IMR-90 (cell line): ENCODE measurements around the gene POLD3. TPM values are rescaled to one million over a fixed set of nuclear protein-coding genes. Genes with fewer than 3 reads are reported as not detected.
A peak's percentile ranks its signal among the peaks of the same experiment; 100 is the strongest.

Experiments
- ATAC-seq: fragments of 200-7000 bp; cut with Tn5 transposase; 2 replicates; pipeline ENCODE4 v1.9.1; 2020; ENCODE audit warnings: low read depth, mild to moderate bottlenecking, moderate library complexity
- BruUV-seq: library from RNA; stranded (reverse); fragments of 400-500 nt; replicated peaks from 2 replicates; lab custom pipeline; 2021; lab: Mats Ljungman, UMichigan
- CTCF ChIA-PET: fragments of 300-600 bp; formaldehyde crosslinking; extraction: SDS; loops from one replicate; lab custom pipeline; 2021; ENCODE audit warnings: antibody characterized with exemption; lab: Yijun Ruan, JAX
- POLR2A ChIA-PET: fragments of 300-600 bp; sonication (Branson Sonifier 250); formaldehyde crosslinking; loops from one replicate; lab custom pipeline; 2022; ENCODE audit warnings: antibody characterized with exemption; ENCODE audit not compliant: unreplicated experiment; lab: Charles Lee
- DNase-seq: peaks from one replicate; pipeline ENCODE4 v3.0.0; 2013
- H2AFZ ChIP-seq: replicated peaks from 2 replicates; pipeline ENCODE3; 2013; ENCODE audit warnings: low read length, mild to moderate bottlenecking; ENCODE audit not compliant: poor library complexity
- H2AK5ac ChIP-seq: 2 replicates; pipeline ENCODE4 v1.6.1; 2013; ENCODE audit warnings: low read depth, low read length, inconsistent platforms
- H2AK9ac ChIP-seq: replicated peaks from 2 replicates; pipeline ENCODE3; 2013; ENCODE audit warnings: mild to moderate bottlenecking, low read depth, low read length, moderate library complexity; ENCODE audit not compliant: poor library complexity
- H2BK120ac ChIP-seq: 2 replicates; pipeline ENCODE4 v1.6.1; 2013; ENCODE audit warnings: low read depth, low read length, inconsistent platforms
- H2BK15ac ChIP-seq: 3 replicates; pipeline ENCODE4 v1.6.1; 2013; ENCODE audit warnings: low read depth, low read length, inconsistent platforms
- H2BK20ac ChIP-seq: 2 replicates; pipeline ENCODE4 v1.6.1; 2013; ENCODE audit warnings: low read depth, mild to moderate bottlenecking, inconsistent platforms, low read length, moderate library complexity
- H2BK5ac ChIP-seq: 2 replicates; pipeline ENCODE4 v1.6.1; 2013; ENCODE audit warnings: mild to moderate bottlenecking, low read depth, low read length, inconsistent platforms; ENCODE audit not compliant: poor library complexity, severe bottlenecking
- H3K14ac ChIP-seq: replicated peaks from 2 replicates; pipeline ENCODE4 v1.6.1; 2013; ENCODE audit warnings: low read depth, low read length, inconsistent platforms
- H3K18ac ChIP-seq: 2 replicates; pipeline ENCODE4 v1.6.1; 2013; ENCODE audit warnings: low read depth, low read length, control low read depth
- H3K23ac ChIP-seq: 2 replicates; pipeline ENCODE4 v1.6.1; 2013; ENCODE audit warnings: low read depth, low read length, inconsistent platforms
- H3K27ac ChIP-seq: 2 replicates; pipeline ENCODE4 v1.5.1; 2013; ENCODE audit warnings: mild to moderate bottlenecking, control low read depth, low read length; ENCODE audit not compliant: insufficient read depth
- H3K27me3 ChIP-seq: 2 replicates; pipeline ENCODE4 v1.6.1; 2013; ENCODE audit warnings: low read length; ENCODE audit not compliant: control insufficient read depth, insufficient read depth
- H3K36me3 ChIP-seq: 2 replicates; pipeline ENCODE4 v1.6.1; 2013; ENCODE audit warnings: low read length, mixed read lengths; ENCODE audit not compliant: control insufficient read depth, insufficient read depth
- H3K4ac ChIP-seq: 2 replicates; pipeline ENCODE4 v1.6.1; 2013; ENCODE audit warnings: low read depth, low read length, inconsistent platforms
- H3K4me1 ChIP-seq: 2 replicates; pipeline ENCODE4 v1.6.1; 2013; ENCODE audit warnings: low read length, mixed read lengths; ENCODE audit not compliant: control insufficient read depth, insufficient read depth
- H3K4me2 ChIP-seq: 2 replicates; pipeline ENCODE4 v1.6.1; 2013; ENCODE audit warnings: low read depth, mild to moderate bottlenecking, control low read depth, low read length, moderate library complexity
- H3K4me3 ChIP-seq: 2 replicates; pipeline ENCODE4 v1.5.1; 2013; ENCODE audit warnings: low read depth, mild to moderate bottlenecking, control low read depth, low read length, moderate library complexity; ENCODE audit not compliant: insufficient read depth
- H3K56ac ChIP-seq: 2 replicates; pipeline ENCODE4 v1.6.1; 2013; ENCODE audit warnings: low read length, inconsistent platforms; ENCODE audit not compliant: insufficient read depth; ENCODE audit errors: extremely low read depth
- H3K79me1 ChIP-seq, 2 experiments: 2 replicates each; pipeline ENCODE4 v1.6.1; 2013; ENCODE audit warnings: low read length in 2 of 2, inconsistent platforms in 1 of 2, low read depth in 1 of 2
- H3K9ac ChIP-seq: 2 replicates; pipeline ENCODE4 v1.6.1; 2013; ENCODE audit warnings: low read depth, low read length, control low read depth
- H3K9me1 ChIP-seq: 2 replicates; pipeline ENCODE4 v1.6.1; 2013; ENCODE audit warnings: low read length, inconsistent platforms; ENCODE audit not compliant: insufficient read depth
- H3K9me3 ChIP-seq: 2 replicates; pipeline ENCODE4 v1.6.1; 2013; ENCODE audit warnings: low read length; ENCODE audit not compliant: control insufficient read depth, insufficient read depth
- H4K20me1 ChIP-seq: 2 replicates; pipeline ENCODE4 v1.6.1; 2013; ENCODE audit warnings: low read length, inconsistent platforms; ENCODE audit not compliant: insufficient read depth
- H4K5ac ChIP-seq: 2 replicates; pipeline ENCODE4 v1.6.1; 2013; ENCODE audit warnings: mild to moderate bottlenecking, low read depth, low read length, control low read depth
- H4K8ac ChIP-seq, 2 experiments: 2 replicates each; pipeline ENCODE4 v1.6.1; 2013; ENCODE audit warnings: low read depth in 2 of 2, low read length in 2 of 2, control low read depth in 1 of 2, inconsistent platforms in 1 of 2
- H4K91ac ChIP-seq: 2 replicates; pipeline ENCODE4 v1.6.1; 2013; ENCODE audit warnings: low read depth, low read length, inconsistent platforms; ENCODE audit not compliant: insufficient read depth
- CHD1 ChIP-seq: IDR thresholded peaks from 2 replicates; pipeline ENCODE4 v1.6.1; 2012; ENCODE audit warnings: low read depth, low read length, improper control_type of control experiment
- WGBS, 2 experiments: methylation state at CpG; one replicate each; pipeline versions ENCODE4 v1.1.5 to v1.1.7; 2013; ENCODE audit warnings: missing lambda C conversion rate in 2 of 2; ENCODE audit not compliant: insufficient read length in 1 of 2; ENCODE audit errors: extremely low coverage in 2 of 2; 5-methylcytosine and 5-hydroxymethylcytosine counted together
- dilution Hi-C: fragments of 300-500 bp; cut with HindIII; formaldehyde crosslinking; loops from one replicate; pipeline ENCODE4 v1.14.3; 2018; ENCODE audit warnings: low sequenced_read_pairs; ENCODE audit not compliant: unreplicated experiment
- in situ Hi-C: fragments of 300-500 bp; cut with MboI; formaldehyde crosslinking; loops from 3 replicates; pipeline ENCODE4 v1.14.3; 2019; ENCODE audit warnings: low sequenced_read_pairs, inconsistent platforms, mixed read lengths
- intact Hi-C: fragments of 100-400 bp; cut with micrococcal nuclease; formaldehyde crosslinking; loops from 2 replicates; pipeline ENCODE4 v1.10.0; 2022
- polyA plus RNA-seq, 3 experiments: library from polyadenylated mRNA; depleted of rRNA; stranded (reverse); fragments of >200 nt; gene quantifications; 2 replicates each; pipeline ENCODE4 v1.2.3, GENCODE V29; 2012; ENCODE audit warnings: low replicate concordance in 1 of 3
- total RNA-seq: library from RNA; depleted of rRNA; stranded (reverse); fragments of >200 nt; gene quantifications from 2 replicates; pipeline ENCODE4 v1.2.3, GENCODE V29; 2012
- TF ChIP-seq, protein P1 (sequence below): conservative IDR thresholded peaks from 2 replicates; pipeline ENCODE4 v1.5.1; 2012; ENCODE audit warnings: mild to moderate bottlenecking, low read depth, low read length, improper control_type of control experiment

POLD3 gene
- total and polyA plus RNA-seq, 2 of the 4 experiments (the other 2 are of a cell fraction) = 9.1 to 9.2 TPM

DNA sequence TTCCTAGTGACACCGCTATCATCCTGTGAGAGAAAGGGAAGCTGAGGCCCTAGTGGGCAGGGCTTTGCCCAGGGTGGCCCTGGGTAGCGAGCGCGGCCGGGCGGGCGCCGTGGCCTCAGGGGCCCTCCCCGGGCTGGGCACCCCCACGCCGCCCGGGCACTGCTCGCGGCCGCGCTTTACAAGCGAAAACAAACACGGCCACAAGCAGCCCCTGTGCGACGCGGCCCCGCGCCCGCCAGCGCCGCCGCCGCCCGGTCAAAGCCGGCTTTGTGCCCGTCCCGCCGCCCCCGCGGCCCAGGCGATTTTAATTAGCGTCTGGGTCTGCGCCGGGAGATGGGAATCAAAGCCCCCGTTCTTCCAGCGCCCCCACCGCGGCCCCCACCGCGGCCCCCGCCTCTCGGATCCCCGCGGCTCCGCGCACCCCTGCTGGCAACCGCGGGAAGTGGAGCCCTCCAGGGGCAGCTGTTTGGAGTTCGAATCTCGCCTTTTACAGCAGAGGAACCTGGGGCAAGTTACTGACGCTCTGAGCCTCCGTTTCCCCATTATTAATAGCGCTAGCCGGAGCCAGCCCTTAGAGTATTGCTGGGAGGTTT is 91.0 kb downstream of the POLD3 start:
- Histone ChIP-seq H2AK5ac (peak overlapping the region; percentile 40), H4K5ac (no peak overlapping the region), H3K4me3 (no peak overlapping the region), H2BK5ac (no peak overlapping the region), H4K20me1 (no peaks in the 10 kb centered on the region), H3K9me3 (peaks cover 3% of the 10 kb centered on the region; the same call in 1 of the 2 replicates), H3K4ac (peak overlapping the region; percentile 19; the same call in 1 of the 2 replicates), H3K4me1 (peaks cover 21% of the 10 kb centered on the region), H2BK20ac (no peak overlapping the region), H3K27ac (no peak overlapping the region), H2BK15ac (peak overlapping the region; percentile 0; the same call in 1 of the 3 replicates), H4K91ac (no peak overlapping the region), H4K8ac (no peak overlapping the region), H3K4me2 (no peak overlapping the region), H3K23ac (no peak overlapping the region), H3K27me3 (no peaks in the 10 kb centered on the region), H2BK120ac (0 out of 2 replicates have a peak overlapping the region, but pooled peaks have one; percentile 54), H3K18ac (no peak overlapping the region), H3K56ac (no peak overlapping the region), H3K79me1 (no peaks in the 10 kb centered on the region), H3K14ac (no peak overlapping the region), H2AFZ (peak overlapping the region; percentile 29), H3K9ac (no peak overlapping the region), H3K9me1 (peaks cover 12% of the 10 kb centered on the region), H3K36me3 (no peaks in the 10 kb centered on the region), H2AK9ac (no peak overlapping the region)
- in situ Hi-C loops (no loop called here), intact Hi-C loops (no loop called here), dilution Hi-C loops (no loop called here)
- POLR2A ChIA-PET = no interaction called here
- BruUV-seq = no TSS peak
- ATAC-seq = no peak
- TF ChIP-seq, protein P1, sequence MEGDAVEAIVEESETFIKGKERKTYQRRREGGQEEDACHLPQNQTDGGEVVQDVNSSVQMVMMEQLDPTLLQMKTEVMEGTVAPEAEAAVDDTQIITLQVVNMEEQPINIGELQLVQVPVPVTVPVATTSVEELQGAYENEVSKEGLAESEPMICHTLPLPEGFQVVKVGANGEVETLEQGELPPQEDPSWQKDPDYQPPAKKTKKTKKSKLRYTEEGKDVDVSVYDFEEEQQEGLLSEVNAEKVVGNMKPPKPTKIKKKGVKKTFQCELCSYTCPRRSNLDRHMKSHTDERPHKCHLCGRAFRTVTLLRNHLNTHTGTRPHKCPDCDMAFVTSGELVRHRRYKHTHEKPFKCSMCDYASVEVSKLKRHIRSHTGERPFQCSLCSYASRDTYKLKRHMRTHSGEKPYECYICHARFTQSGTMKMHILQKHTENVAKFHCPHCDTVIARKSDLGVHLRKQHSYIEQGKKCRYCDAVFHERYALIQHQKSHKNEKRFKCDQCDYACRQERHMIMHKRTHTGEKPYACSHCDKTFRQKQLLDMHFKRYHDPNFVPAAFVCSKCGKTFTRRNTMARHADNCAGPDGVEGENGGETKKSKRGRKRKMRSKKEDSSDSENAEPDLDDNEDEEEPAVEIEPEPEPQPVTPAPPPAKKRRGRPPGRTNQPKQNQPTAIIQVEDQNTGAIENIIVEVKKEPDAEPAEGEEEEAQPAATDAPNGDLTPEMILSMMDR = peak; percentile 9; the same call in 1 of the 2 replicates
- TF ChIP-seq CHD1 = no peak
- CTCF ChIA-PET = interaction anchor here (0.7 kb wide), 1 partner anchor 68 kb away, joined by 3 read pairs; no protein-coding TSS in a partner anchor
- DNase-seq = no peak
- WGBS, 2 experiments = 48% methylated on average over 10 of the region's 59 CpGs; no CpG with 5 or more reads in 1 of the 2 experiments
